GM18499 (cell line): ENCODE results near the gene CGB7.
"Not testable (repeated sequence)": the region's sequence is repeated elsewhere in the genome, so short reads cannot be mapped to it uniquely, and the experiment has no call there.

ENCODE experiments used
- ATAC-seq: cut with Tn5 transposase; IDR thresholded peaks from one replicate; pipeline ENCODE4 v1.9.1; 2021; ENCODE audit warnings: moderate number of reproducible peaks; ENCODE audit not compliant: insufficient read depth, unreplicated experiment

Gene CGB7

GRCh38 chr19:49043548-49043947, 14.0 kb downstream of the CGB7 start, which contains the start of gene CGB5:
TSS of gene CGB5 (plus strand) at chr19:49043848. CDS start at chr19:49044210, 362 bp downstream.
- not testable (repeated sequence) for ATAC-seq

GRCh38 chr19:49042666-49043065, 14.9 kb downstream of the CGB7 start:
- ATAC-seq, result not testable (repeated sequence)

DNA sequence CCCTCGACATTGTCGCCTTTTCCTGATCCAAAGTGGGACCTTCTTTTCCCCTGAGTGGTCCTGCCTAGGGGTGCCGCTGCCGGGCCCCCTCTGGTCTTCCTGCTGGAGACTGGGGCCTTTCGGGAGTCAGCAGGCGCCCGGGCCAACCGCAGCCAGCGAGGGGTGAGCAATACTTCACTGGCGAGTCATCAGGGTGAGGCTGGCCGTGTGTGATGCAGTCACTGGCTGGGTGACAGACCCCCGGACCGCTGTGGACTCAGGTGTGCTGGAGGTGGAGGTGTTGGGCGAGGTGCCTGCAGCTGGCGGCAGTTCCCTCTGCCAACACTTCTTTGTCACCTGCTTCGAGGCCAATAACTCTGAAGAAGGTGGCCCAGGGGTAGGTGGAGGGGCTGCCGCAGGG, 15.4 kb downstream of the CGB7 start:
- ATAC-seq, result no peak

- not testable (repeated sequence) for ATAC-seq
These were observed 17.8 kb downstream of the CGB7 start for GRCh38 chr19:49039736-49040135.

- not testable (repeated sequence) for ATAC-seq
These were observed 18.8 kb downstream of the CGB7 start for GRCh38 chr19:49038557-49039276.

DNA sequence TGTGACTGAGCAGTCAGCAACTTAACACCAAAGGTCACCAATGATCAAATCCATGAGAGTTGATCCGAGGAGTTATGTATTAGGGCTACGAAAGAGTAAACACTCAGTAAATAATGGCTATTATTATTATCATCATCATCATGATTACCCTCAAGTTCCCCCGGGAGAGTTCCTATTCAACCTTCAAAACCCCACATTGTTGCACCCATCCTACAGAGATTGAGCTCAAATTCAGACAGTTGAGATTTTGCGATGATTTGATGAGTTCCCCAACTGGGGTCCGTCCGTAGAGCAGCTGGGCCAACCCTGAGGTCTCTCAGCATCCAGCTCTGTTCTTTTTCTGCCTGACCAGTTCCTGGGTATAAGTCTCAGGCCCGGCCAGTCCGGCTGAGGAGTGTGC, 19.4 kb downstream of the CGB7 start:
- ATAC-seq, result not testable (repeated sequence)

DNA sequence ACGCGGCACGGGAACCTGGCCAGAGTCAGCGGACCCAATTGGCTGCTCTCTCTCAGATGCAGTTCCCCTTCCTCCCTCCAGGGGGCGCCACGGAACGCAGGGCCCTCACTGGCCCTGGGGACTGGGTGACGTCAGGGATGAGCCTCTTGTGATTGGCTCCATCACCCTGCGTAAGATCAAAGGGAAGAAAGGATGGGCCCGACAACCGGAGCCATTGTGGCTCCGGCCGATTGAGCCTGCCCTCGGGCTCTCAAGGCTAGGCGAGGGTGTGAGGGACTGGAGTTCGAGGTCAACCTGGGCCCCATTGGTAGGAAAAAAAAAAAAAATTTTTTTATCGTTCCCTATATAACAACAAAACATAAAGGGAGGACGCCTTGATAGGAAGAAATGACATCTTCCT, 20.7 kb downstream of the CGB7 start, which contains the start of gene CGB1:
CGB1 (minus strand) TSS at position 81 of the 400 bp plus-strand sequence. CDS start 184 bp downstream, outside the sequence.
- not testable (repeated sequence) for ATAC-seq

DNA sequence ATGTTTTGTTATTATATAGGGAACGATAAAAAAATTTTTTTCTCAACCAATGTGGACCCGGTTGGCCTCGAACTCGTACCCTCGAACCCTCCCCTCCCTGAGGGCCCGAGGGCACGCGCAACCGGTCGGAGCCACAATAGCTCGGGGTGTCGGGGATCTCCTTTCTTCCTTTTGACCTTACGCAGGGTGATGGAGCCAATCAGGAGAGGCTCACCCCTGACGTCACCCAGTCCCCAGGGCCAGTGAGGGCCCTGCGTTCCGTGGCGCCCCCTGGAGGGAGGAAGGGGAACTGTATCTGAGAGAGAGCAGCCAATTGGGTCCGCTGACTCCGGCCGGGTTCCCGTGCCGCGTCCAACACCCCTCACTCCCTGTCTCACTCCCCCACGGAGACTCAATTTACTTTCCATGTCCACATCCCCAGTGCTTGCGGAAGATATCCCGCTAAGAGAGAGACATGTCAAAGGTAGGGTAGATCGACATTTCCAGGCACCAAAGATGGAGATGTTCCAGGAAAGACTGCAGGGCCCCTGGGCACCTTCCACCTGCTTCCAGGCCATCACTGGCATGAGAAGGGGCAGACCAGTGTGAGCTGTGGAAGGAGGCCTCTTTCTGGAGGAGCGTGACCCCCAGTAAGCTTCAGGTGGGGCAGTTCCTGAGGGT, 25.8 kb downstream of the CGB7 start, which contains the start of gene CGB2:
CGB2 (plus strand) TSS at position 249 of the 660 bp plus-strand sequence; CDS start at position 455, 206 bp downstream.
- not testable (repeated sequence) for ATAC-seq

DNA sequence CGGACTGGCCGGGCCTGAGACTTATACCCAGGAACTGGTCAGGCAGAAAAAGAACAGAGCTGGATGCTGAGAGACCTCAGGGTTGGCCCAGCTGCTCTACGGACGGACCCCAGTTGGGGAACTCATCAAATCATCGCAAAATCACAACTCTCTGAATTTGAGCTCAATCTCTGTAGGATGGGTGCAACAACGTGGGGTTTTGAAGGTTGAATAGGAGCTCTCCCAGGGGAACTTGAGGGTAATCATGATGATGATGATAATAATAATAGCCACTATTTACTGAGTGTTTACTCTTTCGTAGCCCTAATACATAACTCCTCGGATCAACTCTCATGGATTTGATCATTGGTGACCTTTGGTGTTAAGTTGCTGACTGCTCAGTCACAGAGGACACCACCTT, 27.2 kb downstream of the CGB7 start:
- not testable (repeated sequence) for ATAC-seq

DNA sequence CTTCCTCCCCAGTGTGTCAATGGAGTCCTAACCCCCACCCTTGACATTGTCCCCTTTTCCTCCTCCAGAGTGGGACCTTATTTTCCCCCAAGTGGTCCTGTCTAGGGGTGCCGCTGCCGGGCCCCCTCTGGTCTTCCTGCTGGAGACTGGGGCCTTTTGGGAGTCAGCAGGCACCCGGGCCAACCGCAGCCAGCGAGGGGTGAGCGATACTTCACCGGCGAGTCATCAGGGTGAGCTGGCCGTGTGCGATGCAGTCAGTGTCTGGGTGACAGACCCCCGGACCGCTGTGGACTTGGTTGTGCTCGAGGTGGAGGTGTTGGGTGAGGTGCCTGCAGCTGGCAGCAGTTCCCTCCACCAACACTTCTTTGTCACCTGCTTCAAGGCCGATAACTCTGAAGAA, 27.8 kb downstream of the CGB7 start:
- ATAC-seq, result not testable (repeated sequence)

GRCh38 chr19:49028686-49029085, 28.9 kb downstream of the CGB7 start:
- ATAC-seq, result not testable (repeated sequence)

DNA sequence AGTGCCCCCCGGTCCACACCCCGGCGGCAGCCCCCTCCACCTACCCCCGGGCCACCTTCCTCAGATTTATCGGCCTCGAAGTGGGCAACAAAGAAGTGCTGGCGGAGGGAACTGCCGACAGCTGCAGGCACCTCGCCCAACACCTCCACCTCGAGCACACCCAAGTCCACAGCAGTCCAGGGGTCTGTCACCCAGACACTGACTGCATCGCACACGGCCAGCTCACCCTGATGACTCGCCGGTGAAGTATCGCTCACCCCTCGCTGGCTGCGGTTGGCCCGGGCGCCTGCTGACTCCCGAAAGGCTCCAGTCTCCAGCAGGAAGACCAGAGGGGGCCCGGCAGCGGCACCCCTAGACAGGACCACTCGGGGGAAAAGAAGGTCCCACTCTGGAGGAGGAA, 31.9 kb downstream of the CGB7 start:
- not testable (repeated sequence) for ATAC-seq

- ATAC-seq, result not testable (repeated sequence)
These were observed 32.5 kb downstream of the CGB7 start for GRCh38 chr19:49025088-49025487.

DNA sequence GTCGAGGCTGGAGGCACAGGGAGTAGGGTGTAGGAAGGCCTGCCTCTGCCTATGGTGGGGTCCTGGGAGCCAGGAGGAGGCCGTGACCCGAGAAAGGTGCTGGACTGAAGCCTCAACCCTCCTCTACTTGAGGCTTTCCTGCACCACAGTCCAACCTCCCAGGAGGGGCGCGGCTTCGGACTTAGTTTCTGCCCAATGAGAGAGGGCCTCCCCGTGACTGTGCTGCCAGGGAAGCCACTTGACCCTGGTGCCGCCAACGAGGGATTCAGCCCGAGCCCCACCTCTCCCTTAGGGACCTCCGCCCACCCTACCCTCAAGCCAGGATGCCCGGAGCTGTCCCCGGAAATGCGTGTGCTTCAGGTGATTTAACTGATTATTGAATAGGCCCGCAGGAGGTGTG, 33.3 kb downstream of the CGB7 start, which contains the start of gene CGB3:
CGB3 (minus strand) TSS at position 101 of the 400 bp plus-strand sequence. CDS start 362 bp downstream, outside the sequence.
- not testable (repeated sequence) for ATAC-seq

DNA sequence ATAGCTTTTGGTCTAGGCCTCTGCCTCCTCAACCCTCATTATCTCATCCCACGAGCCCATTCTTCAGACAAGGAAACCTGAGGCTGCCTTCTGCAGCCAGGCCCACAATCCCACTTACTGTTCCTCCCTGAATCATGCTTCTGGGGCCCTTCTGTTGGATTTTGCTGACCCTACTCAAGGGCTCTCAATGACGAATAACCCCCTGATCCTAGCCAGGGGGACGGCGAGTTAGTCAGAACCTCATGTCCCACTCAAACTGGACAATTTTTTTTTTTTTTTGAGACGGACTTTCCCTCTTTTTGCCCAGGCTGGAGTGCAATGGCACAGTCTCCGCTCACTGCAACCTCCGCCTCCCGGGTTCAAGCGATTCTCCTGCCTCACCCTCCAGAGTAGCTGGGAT, 35.4 kb downstream of the CGB7 start:
- ATAC-seq, result no peak

- no peak for ATAC-seq
These were observed 36.3 kb downstream of the CGB7 start for GRCh38 chr19:49020931-49021895.

DNA sequence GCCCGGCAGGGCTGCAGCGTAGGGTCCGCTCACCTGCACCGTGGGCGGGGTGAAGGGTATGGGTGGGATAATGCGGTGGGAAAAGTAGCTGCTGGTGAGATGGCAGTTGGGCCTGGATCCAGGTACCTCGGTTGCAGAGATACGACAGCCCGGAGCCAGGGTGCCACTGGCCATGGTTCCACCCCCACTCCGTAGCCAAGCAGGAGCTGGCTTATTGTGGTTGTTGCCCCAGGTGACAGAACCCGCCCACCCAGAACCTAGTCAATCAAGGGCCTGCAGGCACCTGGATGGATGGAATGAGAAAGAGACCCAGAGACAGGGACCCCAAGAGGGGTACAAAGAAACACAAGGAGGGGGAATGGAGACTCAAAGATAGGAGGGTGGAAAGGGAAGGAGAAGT, 37.2 kb downstream of the CGB7 start:
- ATAC-seq, result no peak

- no peak for ATAC-seq
These were observed 38.2 kb downstream of the CGB7 start for GRCh38 chr19:49019242-49019932.
